WTC11 (cell line): Measurements from ENCODE around the gene HES5. TPM values are rescaled to one million over a fixed set of nuclear protein-coding genes. Genes with fewer than 3 reads are reported as not detected.
A peak's percentile ranks its signal among the peaks of the same experiment; 100 is the strongest.

Source experiments
- ATAC-seq: fragments of 200-7000 bp; cut with Tn5 transposase; 2 replicates; pipeline ENCODE4 v1.10.0; 2021; ENCODE audit warnings: mild to moderate bottlenecking, moderate library complexity
- CTCF ChIA-PET: fragments of 300-600 bp; sonication (Branson Sonifier 250); formaldehyde crosslinking; loops from one replicate; lab custom pipeline; 2021; ENCODE audit warnings: antibody characterized with exemption; lab: Charles Lee
- POLR2A ChIA-PET: fragments of 350-600 bp; sonication (Branson Sonifier 250); formaldehyde crosslinking; loops from one replicate; lab custom pipeline; 2021; ENCODE audit warnings: antibody characterized with exemption; lab: Charles Lee
- DNase-seq: peaks from one replicate; pipeline ENCODE4 v3.0.0; 2021; ENCODE audit warnings: low spot score
- H3K27ac Mint-ChIP-seq: 2 replicates; pipeline ENCODE4 v1.8.0; 2021; ENCODE audit warnings: mixed read lengths
- H3K27me3 Mint-ChIP-seq: 2 replicates; pipeline ENCODE4 v1.8.0; 2021; ENCODE audit warnings: low read depth, mild to moderate bottlenecking, moderate library complexity, mixed read lengths
- H3K36me3 Mint-ChIP-seq: 2 replicates; pipeline ENCODE4 v1.8.0; 2021; ENCODE audit warnings: mixed read lengths
- H3K4me1 Mint-ChIP-seq: 2 replicates; pipeline ENCODE4 v1.8.0; 2022; ENCODE audit warnings: mixed read lengths
- H3K4me3 Mint-ChIP-seq: 2 replicates; pipeline ENCODE4 v1.8.0; 2021; ENCODE audit warnings: mild to moderate bottlenecking, moderate library complexity, mixed read lengths
- H3K9me3 Mint-ChIP-seq: 2 replicates; pipeline ENCODE4 v1.8.0; 2021; ENCODE audit warnings: mixed read lengths
- ARID4B ChIP-seq: sonication (generic); formaldehyde crosslinking; IDR thresholded peaks from 2 replicates; pipeline ENCODE4 v1.8.0; 2023; ENCODE audit warnings: missing genetic modification reagents, mild to moderate bottlenecking, borderline replicate concordance
- CREB1 ChIP-seq: sonication (generic); formaldehyde crosslinking; IDR thresholded peaks from 2 replicates; pipeline ENCODE4 v1.8.0; 2023; ENCODE audit warnings: mild to moderate bottlenecking, missing genetic modification reagents
- EMX1 ChIP-seq: fragments of 250-450 bp; sonication (Bioruptor Pico); IDR thresholded peaks from 2 replicates; pipeline ENCODE4 v1.8.0; 2021; ENCODE audit warnings: mild to moderate bottlenecking
- ERG ChIP-seq: fragments of 250-450 bp; sonication (Bioruptor Pico); IDR thresholded peaks from 2 replicates; pipeline ENCODE4 v1.8.0; 2021; ENCODE audit warnings: mild to moderate bottlenecking
- FOXK1 ChIP-seq: sonication (generic); formaldehyde crosslinking; IDR thresholded peaks from 2 replicates; pipeline ENCODE4 v1.8.0; 2022; ENCODE audit warnings: mild to moderate bottlenecking, moderate library complexity, missing genetic modification reagents
- HMGA2 ChIP-seq: fragments of 250-450 bp; sonication (Bioruptor Pico); IDR thresholded peaks from 2 replicates; pipeline ENCODE4 v1.4.0; 2021; ENCODE audit warnings: mild to moderate bottlenecking, moderate library complexity
- IRF1 ChIP-seq: sonication (generic); formaldehyde crosslinking; IDR thresholded peaks from 2 replicates; pipeline ENCODE4 v1.8.0; 2023; ENCODE audit warnings: missing genetic modification reagents
- IRF2 ChIP-seq: sonication (generic); formaldehyde crosslinking; IDR thresholded peaks from 2 replicates; pipeline ENCODE4 v1.8.0; 2022; ENCODE audit warnings: low read depth, missing genetic modification reagents, borderline replicate concordance
- MAX ChIP-seq: sonication (generic); formaldehyde crosslinking; IDR thresholded peaks from 2 replicates; pipeline ENCODE4 v1.8.0; 2022; ENCODE audit warnings: mild to moderate bottlenecking, missing genetic modification reagents
- MXD4 ChIP-seq: fragments of 250-450 bp; sonication (Bioruptor Pico); IDR thresholded peaks from 2 replicates; pipeline ENCODE4 v1.8.0; 2021; ENCODE audit warnings: mild to moderate bottlenecking, moderate library complexity, borderline replicate concordance
- NFATC4 ChIP-seq: fragments of 250-450 bp; sonication (Bioruptor Pico); IDR thresholded peaks from 2 replicates; pipeline ENCODE4 v1.9.0; 2021; ENCODE audit warnings: mild to moderate bottlenecking
- USF1 ChIP-seq: sonication (generic); formaldehyde crosslinking; IDR thresholded peaks from 2 replicates; pipeline ENCODE4 v1.8.0; 2022; ENCODE audit warnings: mild to moderate bottlenecking, missing genetic modification reagents
- USF2 ChIP-seq: sonication (generic); formaldehyde crosslinking; IDR thresholded peaks from 2 replicates; pipeline ENCODE4 v1.8.1; 2023; ENCODE audit warnings: mild to moderate bottlenecking, missing genetic modification reagents, moderate library complexity
- ZNF396 ChIP-seq: fragments of 250-450 bp; sonication (Bioruptor Pico); IDR thresholded peaks from 2 replicates; pipeline ENCODE4 v1.8.0; 2021; ENCODE audit warnings: mild to moderate bottlenecking, moderate library complexity, borderline replicate concordance
- ZNF425 ChIP-seq: fragments of 250-450 bp; sonication (Bioruptor Pico); conservative IDR thresholded peaks from 2 replicates; pipeline ENCODE4 v1.9.0; 2021; ENCODE audit warnings: mild to moderate bottlenecking
- total RNA-seq: library from RNA; stranded (reverse); gene quantifications from 3 replicates; pipeline ENCODE4 v1.2.3, GENCODE V29; 2021

HES5 gene
- total RNA-seq, 1 experiment from 2014 or later, result not detected

- TF ChIP-seq CREB1 (no peak), ZNF396 (CRISPR knock-in tag) (no peak)
These were observed 2.6 kb downstream of the HES5 start (continued) for GRCh38 chr1:2527556-2527860.

- POLR2A ChIA-PET, result interaction anchor here (1.4 kb wide), 1 partner anchor 19 kb away, joined by 6 read pairs; no protein-coding TSS in a partner anchor
These were observed 3.1 kb downstream of the HES5 start for GRCh38 chr1:2526824-2527555.

More at GRCh38 chr1:2526824-2527555, 3.1 kb downstream of the HES5 start:
- CTCF ChIA-PET, result interaction anchor here (0.7 to 4.4 kb wide), 18 partner anchors 8 to 964 kb away, joined by 3 to 61 read pairs (median 4); partner anchors contain the start of genes FAAP20, MORN1, PEX10 and RER1
- H3K27me3 Mint-ChIP-seq, result peaks cover 53% of the 10 kb centered on the region
- DNase-seq (no peak), ATAC-seq (peak; percentile 4)
- TF ChIP-seq FOXK1 (CRISPR knock-in tag) (no peak), ERG (CRISPR knock-in tag) (no peak), USF1 (peak; percentile 74), IRF1 (no peak), USF2 (CRISPR knock-in tag) (peak; percentile 65), HMGA2 (no peak), MXD4 (CRISPR knock-in tag) (no peak), NFATC4 (CRISPR knock-in tag) (no peak), ARID4B (no peak), EMX1 (CRISPR knock-in tag) (no peak), IRF2 (CRISPR knock-in tag) (no peak), MAX (CRISPR knock-in tag) (0 out of 2 replicates have a peak, but pooled peaks have one; percentile 47), ZNF425 (no peak)
- no peaks in the 10 kb centered on the region for H3K9me3 Mint-ChIP-seq
- H3K4me3 Mint-ChIP-seq, result peak overlapping the region; percentile 52
- H3K4me1 Mint-ChIP-seq, result peaks cover 28% of the 10 kb centered on the region
- H3K36me3 Mint-ChIP-seq, result no peaks in the 10 kb centered on the region
- H3K27ac Mint-ChIP-seq, result no peak overlapping the region
